Neural progenitor cell (in vitro differentiated cells): ENCODE results near the gene GPLD1. TPM values are rescaled to one million over a fixed set of nuclear protein-coding genes. Genes with fewer than 3 reads are reported as not detected.

Experiments
- DNase-seq: peaks from one replicate; pipeline ENCODE4 v3.0.0-alpha.2; 2016; ENCODE audit warnings: low spot score
- H2AFZ ChIP-seq: fragments of 200-600 bp; sonication (generic); replicated peaks from 2 replicates; pipeline ENCODE4 v1.6.1; 2016; ENCODE audit warnings: antibody characterized with exemption
- H3F3A ChIP-seq: fragments of 200-600 bp; sonication (generic); 2 replicates; pipeline ENCODE4 v1.6.1; 2016; ENCODE audit warnings: antibody characterized with exemption, low read depth
- H3K27ac ChIP-seq: fragments of 200-600 bp; sonication (generic); 2 replicates; pipeline ENCODE4 v1.5.1; 2016; ENCODE audit warnings: mild to moderate bottlenecking
- H3K27me3 ChIP-seq: fragments of 200-600 bp; sonication (generic); 2 replicates; pipeline ENCODE4 v1.6.1; 2016; ENCODE audit warnings: mild to moderate bottlenecking, moderate library complexity
- H3K36me3 ChIP-seq: fragments of 200-600 bp; sonication (generic); 2 replicates; pipeline ENCODE4 v1.5.1; 2016
- H3K4me1 ChIP-seq: fragments of 200-600 bp; sonication (generic); 2 replicates; pipeline ENCODE4 v1.6.1; 2016; ENCODE audit warnings: mixed run types
- H3K4me2 ChIP-seq: fragments of 200-600 bp; sonication (generic); 2 replicates; pipeline ENCODE4 v1.6.1; 2016
- H3K4me3 ChIP-seq: fragments of 200-600 bp; sonication (generic); 2 replicates; pipeline ENCODE4 v1.5.1; 2016
- H3K79me2 ChIP-seq: fragments of 200-600 bp; sonication (generic); 2 replicates; pipeline ENCODE4 v1.6.1; 2016; ENCODE audit warnings: low read depth
- H3K9ac ChIP-seq: fragments of 200-600 bp; sonication (generic); 2 replicates; pipeline ENCODE4 v1.6.1; 2016
- H3K9me3 ChIP-seq: fragments of 200-600 bp; sonication (generic); 2 replicates; pipeline ENCODE4 v1.5.1; 2016; ENCODE audit warnings: low read depth
- H4K20me1 ChIP-seq: fragments of 200-600 bp; sonication (generic); 2 replicates; pipeline ENCODE4 v1.6.1; 2016; ENCODE audit warnings: low read depth
- H3K27ac Mint-ChIP-seq: 3 replicates; pipeline ENCODE4 v1.8.0; 2021; ENCODE audit warnings: mixed read lengths
- H3K27me3 Mint-ChIP-seq: 2 replicates; pipeline ENCODE4 v1.8.0; 2022; ENCODE audit warnings: low read depth, mild to moderate bottlenecking, inconsistent platforms, moderate library complexity, mixed read lengths; ENCODE audit not compliant: insufficient read depth
- H3K36me3 Mint-ChIP-seq: 3 replicates; pipeline ENCODE4 v1.8.0; 2021; ENCODE audit warnings: mixed read lengths
- H3K4me1 Mint-ChIP-seq: 3 replicates; pipeline ENCODE4 v1.8.0; 2021; ENCODE audit warnings: mixed read lengths
- H3K4me3 Mint-ChIP-seq: 3 replicates; pipeline ENCODE4 v1.8.0; 2021; ENCODE audit warnings: mild to moderate bottlenecking, moderate library complexity, mixed read lengths
- H3K9me3 Mint-ChIP-seq: 3 replicates; pipeline ENCODE4 v1.8.0; 2020; ENCODE audit warnings: mixed read lengths
- CTCF ChIP-seq: fragments of 200-600 bp; sonication (generic); IDR thresholded peaks from 2 replicates; pipeline ENCODE4 v1.5.1; 2017; ENCODE audit warnings: antibody characterized with exemption, mild to moderate bottlenecking
- EZH2 ChIP-seq: fragments of 200-600 bp; sonication (generic); IDR thresholded peaks from 2 replicates; pipeline ENCODE4 v1.6.1; 2017; ENCODE audit warnings: antibody characterized with exemption, mild to moderate bottlenecking, moderate library complexity
- EZH2phosphoT487 ChIP-seq: fragments of 200-600 bp; sonication (generic); IDR thresholded peaks from 2 replicates; pipeline ENCODE4 v1.6.1; 2017; ENCODE audit warnings: antibody characterized with exemption
- total RNA-seq: library from RNA; depleted of rRNA; stranded (reverse); fragments of >200 nt; gene quantifications from 2 replicates; pipeline ENCODE4 v1.2.3, GENCODE V29; 2015; ENCODE audit warnings: low replicate concordance

Gene GPLD1
- total RNA-seq, 1 donor from 2014 or later, result 8.3 TPM

- no peaks in the 10 kb centered on the region for H3K36me3 ChIP-seq
- H3K4me3 ChIP-seq, result no peak overlapping the region
- no peak overlapping the region for H3K27ac ChIP-seq
- Mint-ChIP-seq H3K27me3 (peaks cover 5% of the 10 kb centered on the region), H3K27ac (no peak overlapping the region), H3K36me3 (peaks cover 3% of the 10 kb centered on the region), H3K4me1 (no peaks in the 10 kb centered on the region), H3K9me3 (no peaks in the 10 kb centered on the region), H3K4me3 (no peak overlapping the region)
- no peaks in the 10 kb centered on the region for H3K9me3 ChIP-seq
- no peaks in the 10 kb centered on the region for H3K27me3 ChIP-seq
- H3K79me2 ChIP-seq, result no peaks in the 10 kb centered on the region
- no peak overlapping the region for H3K9ac ChIP-seq
- H3K4me1 ChIP-seq, result no peaks in the 10 kb centered on the region
- H2AFZ ChIP-seq, result no peak overlapping the region
- no peaks in the 10 kb centered on the region for H3F3A ChIP-seq
- DNase-seq, result no peak
- no peaks in the 10 kb centered on the region for H4K20me1 ChIP-seq
- no peak overlapping the region for H3K4me2 ChIP-seq
- TF ChIP-seq EZH2phosphoT487 (no peak), CTCF (no peak), EZH2 (no peak)
Observed at GRCh38 chr6:24451581-24452388, 37.6 kb downstream of the GPLD1 start.

- TF ChIP-seq EZH2phosphoT487 (no peak), EZH2 (no peak), CTCF (no peak)
- H3K27ac ChIP-seq, result no peak overlapping the region
- no peaks in the 10 kb centered on the region for H3F3A ChIP-seq
- H3K4me1 ChIP-seq, result no peaks in the 10 kb centered on the region
- no peaks in the 10 kb centered on the region for H3K36me3 ChIP-seq
- Mint-ChIP-seq H3K4me3 (no peak overlapping the region), H3K27ac (no peak overlapping the region), H3K36me3 (no peaks in the 10 kb centered on the region), H3K4me1 (no peaks in the 10 kb centered on the region), H3K9me3 (no peaks in the 10 kb centered on the region), H3K27me3 (peaks cover 3% of the 10 kb centered on the region)
- H2AFZ ChIP-seq, result no peak overlapping the region
- H3K9ac ChIP-seq, result no peak overlapping the region
- no peak for DNase-seq
- no peaks in the 10 kb centered on the region for H3K27me3 ChIP-seq
- H4K20me1 ChIP-seq, result no peaks in the 10 kb centered on the region
- H3K4me3 ChIP-seq, result no peak overlapping the region
- no peaks in the 10 kb centered on the region for H3K9me3 ChIP-seq
- no peaks in the 10 kb centered on the region for H3K79me2 ChIP-seq
- no peak overlapping the region for H3K4me2 ChIP-seq
Observed at GRCh38 chr6:24448828-24449525, 40.4 kb downstream of the GPLD1 start.

- H3K27ac Mint-ChIP-seq, result no peak overlapping the region
- Histone ChIP-seq H3K27ac (no peak overlapping the region), H3K9ac (no peak overlapping the region), H3K36me3 (no peaks in the 10 kb centered on the region), H3K9me3 (no peaks in the 10 kb centered on the region), H3K79me2 (no peaks in the 10 kb centered on the region), H3K27me3 (no peaks in the 10 kb centered on the region), H3K4me2 (no peak overlapping the region), H3F3A (no peaks in the 10 kb centered on the region), H3K4me1 (no peaks in the 10 kb centered on the region), H2AFZ (no peak overlapping the region), H4K20me1 (no peaks in the 10 kb centered on the region), H3K4me3 (no peak overlapping the region)
- H3K36me3 Mint-ChIP-seq, result no peaks in the 10 kb centered on the region
- H3K9me3 Mint-ChIP-seq, result no peaks in the 10 kb centered on the region
- no peak for TF ChIP-seq EZH2phosphoT487
- no peak for TF ChIP-seq EZH2
- no peak for TF ChIP-seq CTCF
- peaks cover 3% of the 10 kb centered on the region for H3K27me3 Mint-ChIP-seq
- H3K4me1 Mint-ChIP-seq, result no peaks in the 10 kb centered on the region
- no peak overlapping the region for H3K4me3 Mint-ChIP-seq
- no peak for DNase-seq
Observed at GRCh38 chr6:24448396-24448795, 41.0 kb downstream of the GPLD1 start.
